Mesenchymal stem cell (in vitro differentiated cells and primary cell): ENCODE data around the gene CATSPERE.

Source experiments
- DNase-seq: peaks from one replicate; pipeline ENCODE4 v3.0.0-alpha.2; 2013
- H2AFZ ChIP-seq: one replicate; pipeline ENCODE4 v1.6.1; 2013; ENCODE audit warnings: low read depth, mild to moderate bottlenecking, control low read depth, inconsistent platforms, low read length, moderate library complexity
- H2AK5ac ChIP-seq: 2 replicates; pipeline ENCODE4 v1.6.1; 2013; ENCODE audit warnings: low read length, moderate library complexity, mild to moderate bottlenecking, inconsistent platforms; ENCODE audit not compliant: severe bottlenecking
- H2BK120ac ChIP-seq: one replicate; pipeline ENCODE4 v1.6.1; 2013; ENCODE audit warnings: low read depth, mild to moderate bottlenecking, inconsistent platforms, low read length, moderate library complexity
- H2BK12ac ChIP-seq, 2 experiments: one replicate each; pipeline ENCODE4 v1.6.1; 2013; ENCODE audit warnings: inconsistent platforms in 2 of 2, low read length in 2 of 2, mild to moderate bottlenecking in 2 of 2, moderate library complexity in 2 of 2, control low read depth in 1 of 2
- H2BK15ac ChIP-seq: one replicate; pipeline ENCODE4 v1.6.1; 2013; ENCODE audit warnings: mild to moderate bottlenecking, low read depth, inconsistent platforms; ENCODE audit not compliant: poor library complexity, severe bottlenecking
- H2BK5ac ChIP-seq: 2 replicates; pipeline ENCODE4 v1.6.1; 2013; ENCODE audit warnings: low read depth, mild to moderate bottlenecking, low read length, control low read depth, inconsistent platforms; ENCODE audit not compliant: poor library complexity, severe bottlenecking
- H3K14ac ChIP-seq, 2 experiments: one replicate each; pipeline ENCODE4 v1.6.1; 2013; ENCODE audit warnings: inconsistent platforms in 2 of 2, low read length in 2 of 2, control low read depth in 1 of 2, mild to moderate bottlenecking in 1 of 2, moderate library complexity in 1 of 2
- H3K18ac ChIP-seq, 2 experiments: one replicate each; pipeline ENCODE4 v1.6.1; 2013; ENCODE audit warnings: inconsistent platforms in 2 of 2, low read length in 2 of 2, control low read depth in 1 of 2, low read depth in 1 of 2, mild to moderate bottlenecking in 1 of 2
- H3K23ac ChIP-seq, 2 experiments: one replicate each; pipeline ENCODE4 v1.6.1; 2013; ENCODE audit warnings: inconsistent platforms in 2 of 2, low read length in 2 of 2, mild to moderate bottlenecking in 2 of 2, moderate library complexity in 2 of 2, control low read depth in 1 of 2
- H3K27ac ChIP-seq: 2 replicates; pipeline ENCODE4 v1.5.1; 2013; ENCODE audit warnings: mild to moderate bottlenecking, moderate library complexity, low read length, control low read depth, inconsistent platforms; ENCODE audit not compliant: poor library complexity, severe bottlenecking
- H3K27me3 ChIP-seq, 2 experiments: 2 replicates each; pipeline versions ENCODE4 v1.6.1 to v1.7.0; 2013; ENCODE audit warnings: low read length in 2 of 2, mild to moderate bottlenecking in 2 of 2, moderate library complexity in 2 of 2, control low read depth in 1 of 2, inconsistent platforms in 1 of 2; ENCODE audit not compliant: control insufficient read depth in 1 of 2, insufficient read depth in 1 of 2
- H3K36me3 ChIP-seq, 2 experiments: 2 replicates each; pipeline versions ENCODE4 v1.6.1 to v1.7.0; 2013; ENCODE audit warnings: low read length in 2 of 2, control low read depth in 1 of 2, inconsistent platforms in 1 of 2, low read depth in 1 of 2, mild to moderate bottlenecking in 1 of 2; ENCODE audit not compliant: insufficient read depth in 2 of 2, control insufficient read depth in 1 of 2
- H3K4ac ChIP-seq, 2 experiments: one replicate each; pipeline ENCODE4 v1.6.1; 2013; ENCODE audit warnings: inconsistent platforms in 2 of 2, low read length in 2 of 2, mild to moderate bottlenecking in 2 of 2, moderate library complexity in 2 of 2, control low read depth in 1 of 2, low read depth in 1 of 2
- H3K4me1 ChIP-seq: 2 replicates; pipeline ENCODE4 v1.6.1; 2013; ENCODE audit warnings: low read depth, low read length, control low read depth; ENCODE audit not compliant: control insufficient read depth, insufficient read depth
- H3K4me2 ChIP-seq: 2 replicates; pipeline ENCODE4 v1.6.1; 2013; ENCODE audit warnings: low read length, mild to moderate bottlenecking, inconsistent platforms; ENCODE audit not compliant: poor library complexity, severe bottlenecking
- H3K4me3 ChIP-seq, 2 experiments: 2 replicates each; pipeline versions ENCODE4 v1.5.1 to v1.7.0; 2013; ENCODE audit warnings: low read length in 2 of 2, mild to moderate bottlenecking in 2 of 2, control low read depth in 1 of 2, low read depth in 1 of 2; ENCODE audit not compliant: insufficient read depth in 1 of 2
- H3K79me1 ChIP-seq: replicated peaks from 2 replicates; pipeline ENCODE4 v1.6.1; 2013; ENCODE audit warnings: mild to moderate bottlenecking, control low read depth, low read length, inconsistent platforms; ENCODE audit not compliant: poor library complexity, severe bottlenecking
- H3K9ac ChIP-seq: 2 replicates; pipeline ENCODE4 v1.7.0; 2013; ENCODE audit warnings: mild to moderate bottlenecking, low read length, moderate library complexity
- H3K9me3 ChIP-seq: 2 replicates; pipeline ENCODE4 v1.7.0; 2013; ENCODE audit warnings: mild to moderate bottlenecking, low read length; ENCODE audit not compliant: control insufficient read depth
- H4K8ac ChIP-seq: one replicate; pipeline ENCODE4 v1.6.1; 2013; ENCODE audit warnings: inconsistent platforms, mild to moderate bottlenecking, low read length, moderate library complexity
- H4K91ac ChIP-seq: one replicate; pipeline ENCODE4 v1.6.1; 2013; ENCODE audit warnings: mild to moderate bottlenecking, low read length, inconsistent platforms
- WGBS: methylation state at CpG from one replicate; pipeline ENCODE4 v1.1.7; 2013; ENCODE audit warnings: mixed read lengths; 5-methylcytosine and 5-hydroxymethylcytosine counted together

CATSPERE gene

DNA sequence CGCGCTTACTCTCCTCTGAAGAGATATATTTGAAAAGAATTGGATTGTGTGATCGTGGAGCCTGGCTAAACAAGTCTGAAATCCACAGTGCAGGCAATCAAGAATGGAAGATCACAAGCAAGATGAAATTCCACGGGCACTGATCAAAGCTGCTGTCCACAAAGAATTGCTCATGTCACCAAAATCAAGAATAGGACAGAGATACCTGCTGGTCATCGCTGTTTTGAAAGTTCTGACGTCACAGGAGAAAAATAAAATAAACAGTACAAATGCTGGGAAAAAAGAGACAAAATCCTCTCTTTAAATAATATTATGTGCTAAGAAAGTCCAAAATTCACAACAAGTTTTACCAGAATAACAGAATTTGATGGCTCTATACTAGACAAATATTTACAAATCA lies 179.8 kb downstream of the CATSPERE start:
- Histone ChIP-seq H2BK12ac (no peak overlapping the region), H3K9me3 (peaks cover 3% of the 10 kb centered on the region), H3K27me3 (peaks cover 0 to 5% of the 10 kb centered on the region in 2 experiments), H4K91ac (no peak overlapping the region), H3K9ac (no peak overlapping the region), H3K4me2 (no peak overlapping the region), H3K4me1 (no peaks in the 10 kb centered on the region), H2AFZ (no peak overlapping the region), H2BK120ac (no peak overlapping the region), H3K14ac (no peak overlapping the region), H3K18ac (no peak overlapping the region), H2BK15ac (no peak overlapping the region), H3K27ac (no peak overlapping the region), H3K4ac (no peak overlapping the region), H3K79me1 (no peaks in the 10 kb centered on the region), H4K8ac (no peak overlapping the region), H3K23ac (no peak overlapping the region), H2BK5ac (no peak overlapping the region), H3K4me3 (no peak overlapping the region), H3K36me3 (no peaks in the 10 kb centered on the region), H2AK5ac (no peak overlapping the region)
- DNase-seq, result no peak
- 94% methylated on average over 4 of the region's 6 CpGs for WGBS

DNA sequence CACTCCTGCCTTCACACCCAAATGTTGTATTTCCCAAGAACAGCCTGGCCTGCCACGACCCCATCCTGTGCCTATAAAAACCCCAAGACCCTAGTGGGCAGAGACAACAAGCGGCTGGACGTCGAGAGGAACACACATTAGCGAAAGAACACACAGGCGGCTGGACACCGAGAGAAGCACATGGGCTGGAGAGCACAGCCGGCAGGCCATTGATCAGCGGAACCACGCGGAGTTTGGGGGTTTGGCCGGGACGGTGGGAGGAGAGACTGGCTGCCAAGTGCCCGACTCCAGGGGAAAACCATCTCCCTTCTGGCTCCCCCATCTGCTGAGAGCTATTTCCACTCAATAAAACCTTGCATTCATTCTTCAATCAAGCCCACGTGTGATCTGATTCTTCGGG lies 181.5 kb downstream of the CATSPERE start:
- WGBS, result 85% methylated on average over 16 of the region's 16 CpGs
- Histone ChIP-seq H2BK5ac (no peak overlapping the region), H3K27me3 (peaks cover 0 to 5% of the 10 kb centered on the region in 2 experiments), H3K4me2 (no peak overlapping the region), H3K4me1 (no peaks in the 10 kb centered on the region), H2AFZ (no peak overlapping the region), H3K4me3 (no peak overlapping the region), H2BK12ac (no peak overlapping the region), H3K9me3 (peaks cover 3% of the 10 kb centered on the region), H3K79me1 (no peaks in the 10 kb centered on the region), H4K8ac (no peak overlapping the region), H4K91ac (no peak overlapping the region), H3K18ac (no peak overlapping the region), H3K27ac (no peak overlapping the region), H2BK120ac (no peak overlapping the region), H2AK5ac (no peak overlapping the region), H3K9ac (no peak overlapping the region), H3K4ac (no peak overlapping the region), H3K36me3 (no peaks in the 10 kb centered on the region), H3K14ac (no peak overlapping the region), H2BK15ac (no peak overlapping the region), H3K23ac (no peak overlapping the region)
- DNase-seq, result no peak

DNA sequence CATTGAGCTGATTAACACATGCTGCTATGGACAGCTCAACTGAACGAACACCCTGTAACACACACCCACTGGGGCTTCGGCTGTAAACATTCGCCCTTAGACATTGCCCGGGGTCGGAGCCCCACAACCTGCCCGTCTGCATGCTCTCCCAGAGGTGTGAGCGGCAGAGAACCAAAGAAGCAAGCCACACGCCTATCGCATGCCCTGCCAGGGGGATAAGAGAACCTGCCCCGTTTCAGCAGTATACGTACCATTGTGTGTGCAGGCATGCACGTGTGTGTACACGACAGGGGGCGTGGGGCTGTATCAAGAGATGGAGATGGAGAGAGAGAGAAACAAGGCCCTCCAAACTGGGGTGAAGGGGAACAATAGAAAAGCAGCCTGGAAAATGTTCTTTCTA lies 181.9 kb downstream of the CATSPERE start:
- WGBS, result 90% methylated on average over 14 of the region's 14 CpGs

DNA sequence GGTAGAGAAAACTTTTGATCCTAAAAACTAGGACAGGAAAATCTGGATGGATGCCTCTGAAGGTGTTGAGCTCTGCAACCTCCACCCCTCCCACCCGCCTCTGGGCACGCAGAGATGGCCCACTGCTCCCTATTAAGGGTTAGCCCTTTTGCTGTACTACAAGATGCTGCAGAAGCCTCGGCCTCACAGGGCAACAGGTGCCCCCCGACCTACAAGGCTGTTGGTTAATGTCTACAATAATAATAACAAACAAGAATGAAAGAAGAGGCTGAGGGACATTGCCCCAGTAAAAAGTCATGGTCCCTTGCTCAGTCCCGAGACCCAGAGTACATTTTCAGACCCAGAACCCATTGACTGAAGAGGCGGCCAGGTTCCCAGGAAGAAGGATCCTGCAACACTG lies 184.3 kb downstream of the CATSPERE start:
- no peak overlapping the region for H3K14ac ChIP-seq
- H3K4me3 ChIP-seq, result no peak overlapping the region
- WGBS, result 78% methylated on average over 4 of the region's 6 CpGs
- no peak overlapping the region for H2AFZ ChIP-seq
- H2BK12ac ChIP-seq, result no peak overlapping the region
- H4K91ac ChIP-seq, result no peak overlapping the region
- no peaks in the 10 kb centered on the region for H3K36me3 ChIP-seq
- peaks cover 3% of the 10 kb centered on the region for H3K9me3 ChIP-seq
- H2BK5ac ChIP-seq, result no peak overlapping the region
- no peak overlapping the region for H2BK120ac ChIP-seq
- no peak overlapping the region for H3K9ac ChIP-seq
- H4K8ac ChIP-seq, result no peak overlapping the region
- H3K4me1 ChIP-seq, result no peaks in the 10 kb centered on the region
- H3K18ac ChIP-seq, result no peak overlapping the region
- H3K4me2 ChIP-seq, result no peak overlapping the region
- no peaks in the 10 kb centered on the region for H3K27me3 ChIP-seq
- H3K23ac ChIP-seq, result no peak overlapping the region
- no peaks in the 10 kb centered on the region for H3K79me1 ChIP-seq
- H3K27ac ChIP-seq, result no peak overlapping the region
- H2BK15ac ChIP-seq, result no peak overlapping the region
- no peak overlapping the region for H2AK5ac ChIP-seq
- H3K4ac ChIP-seq, result no peak overlapping the region
- no peak for DNase-seq

More for the DNA sequence above, 181.9 kb downstream of the CATSPERE start:
- H3K27ac ChIP-seq, result no peak overlapping the region
- no peak overlapping the region for H3K9ac ChIP-seq
- H2BK5ac ChIP-seq, result no peak overlapping the region
- no peaks in the 10 kb centered on the region for H3K36me3 ChIP-seq
- H2BK15ac ChIP-seq, result no peak overlapping the region
- no peak overlapping the region for H3K4me3 ChIP-seq
- no peak overlapping the region for H3K4ac ChIP-seq
- no peak overlapping the region for H2AFZ ChIP-seq
- no peak overlapping the region for H3K18ac ChIP-seq
- no peak overlapping the region for H3K23ac ChIP-seq
- H2AK5ac ChIP-seq, result no peak overlapping the region
- no peaks in the 10 kb centered on the region for H3K4me1 ChIP-seq
- no peak overlapping the region for H2BK120ac ChIP-seq
- no peak overlapping the region for H3K4me2 ChIP-seq
- H2BK12ac ChIP-seq, result no peak overlapping the region
- H4K8ac ChIP-seq, result no peak overlapping the region
- peaks cover 3% of the 10 kb centered on the region for H3K9me3 ChIP-seq
- peaks cover 0 to 5% of the 10 kb centered on the region in 2 experiments for H3K27me3 ChIP-seq
- H4K91ac ChIP-seq, result no peak overlapping the region
- no peak overlapping the region for H3K14ac ChIP-seq
- H3K79me1 ChIP-seq, result no peaks in the 10 kb centered on the region
- DNase-seq, result no peak
